GM18517 (cell line): ENCODE measurements around the gene KCNS3.
"Not testable (repeated sequence)": the region's sequence is repeated elsewhere in the genome, so short reads cannot be mapped to it uniquely, and the experiment has no call there.

Experiments used
- ATAC-seq: cut with Tn5 transposase; IDR thresholded peaks from one replicate; pipeline ENCODE4 v1.9.1; 2021; ENCODE audit warnings: mild to moderate bottlenecking, moderate library complexity; ENCODE audit not compliant: unreplicated experiment

KCNS3 gene

DNA sequence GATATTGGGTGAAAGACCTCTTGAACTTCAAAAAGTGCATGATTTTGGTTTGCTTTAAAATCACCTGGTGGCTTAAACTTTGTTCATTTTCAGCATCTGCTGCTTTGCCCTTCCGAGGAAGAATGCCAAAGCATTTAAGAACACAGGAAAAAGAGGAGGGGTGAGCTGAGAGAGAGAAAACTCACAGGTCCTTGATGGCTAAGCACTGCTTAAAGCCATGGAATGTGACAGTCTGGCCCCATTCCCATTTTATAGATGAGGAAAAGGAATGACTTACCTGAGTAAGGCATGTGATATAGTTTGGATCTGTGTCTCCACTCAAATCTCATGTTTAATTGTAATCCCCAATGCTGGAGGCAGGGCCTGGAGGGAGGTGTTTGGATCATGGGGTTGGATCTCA, 58.1 kb downstream of the KCNS3 start:
- ATAC-seq, result no peak

DNA sequence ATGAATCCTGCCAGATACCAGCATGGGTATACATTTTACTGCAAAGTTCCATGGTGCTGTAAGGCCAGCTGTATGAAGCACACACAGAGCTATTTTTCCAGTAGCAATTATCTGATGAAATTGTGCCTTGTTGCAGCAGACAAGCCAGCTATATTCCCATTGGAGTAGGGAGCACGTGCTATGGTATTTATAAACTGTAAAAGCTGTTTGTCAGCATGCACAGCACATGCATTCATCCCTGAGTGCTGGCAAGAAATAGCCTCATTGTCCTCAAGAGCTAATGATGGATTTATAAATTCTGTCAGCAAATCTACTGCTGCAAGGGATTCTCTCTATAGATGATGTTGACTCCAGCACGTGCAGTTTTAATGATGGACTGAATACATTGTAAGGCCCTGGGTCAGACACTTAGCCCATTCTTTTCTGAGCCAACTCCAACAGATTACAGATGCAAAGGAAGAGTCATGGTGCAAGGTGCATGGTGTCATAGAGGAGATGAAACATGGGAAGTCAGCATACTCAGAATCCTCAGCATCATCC, 61.7 kb downstream of the KCNS3 start:
- ATAC-seq, result no peak

DNA sequence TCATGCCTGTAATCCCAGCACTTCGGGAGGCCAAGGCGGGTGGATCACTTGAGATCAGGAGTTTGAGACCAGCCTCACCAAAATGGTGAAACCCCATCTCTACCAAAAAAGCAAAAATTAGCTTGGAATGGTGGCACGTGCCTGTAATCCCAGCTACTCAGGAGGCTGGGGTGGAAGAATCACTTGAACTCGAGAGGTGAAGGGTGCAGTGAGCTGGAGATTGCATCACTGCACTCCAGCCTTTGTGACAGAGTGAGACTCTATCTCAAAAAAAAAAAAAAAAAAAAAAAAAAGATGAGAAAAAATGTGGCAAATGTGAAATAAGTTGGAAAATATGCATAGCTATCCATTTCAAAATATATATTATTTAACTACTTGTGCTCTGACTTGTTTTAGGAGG, 65.0 kb downstream of the KCNS3 start:
- ATAC-seq, result no peak

DNA sequence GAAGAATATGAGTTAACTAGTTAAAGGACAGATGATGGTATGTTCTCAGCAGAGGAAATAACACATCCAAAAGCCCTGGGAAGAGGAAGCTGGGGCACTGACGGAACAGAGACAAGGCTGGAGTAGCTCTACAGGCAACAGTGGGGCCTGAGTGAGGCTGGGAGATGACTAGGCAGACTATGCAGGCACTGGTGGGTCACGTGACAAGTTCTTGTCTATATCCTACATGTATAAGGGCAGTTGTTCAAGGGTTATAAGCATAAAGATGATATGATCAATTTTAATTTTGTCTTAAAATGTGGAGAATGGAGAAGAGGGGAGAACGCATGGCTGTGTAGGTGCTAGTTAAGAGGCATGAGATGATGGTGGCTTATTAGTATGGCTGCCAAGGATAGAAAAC, 68.6 kb downstream of the KCNS3 start:
- no peak for ATAC-seq

DNA sequence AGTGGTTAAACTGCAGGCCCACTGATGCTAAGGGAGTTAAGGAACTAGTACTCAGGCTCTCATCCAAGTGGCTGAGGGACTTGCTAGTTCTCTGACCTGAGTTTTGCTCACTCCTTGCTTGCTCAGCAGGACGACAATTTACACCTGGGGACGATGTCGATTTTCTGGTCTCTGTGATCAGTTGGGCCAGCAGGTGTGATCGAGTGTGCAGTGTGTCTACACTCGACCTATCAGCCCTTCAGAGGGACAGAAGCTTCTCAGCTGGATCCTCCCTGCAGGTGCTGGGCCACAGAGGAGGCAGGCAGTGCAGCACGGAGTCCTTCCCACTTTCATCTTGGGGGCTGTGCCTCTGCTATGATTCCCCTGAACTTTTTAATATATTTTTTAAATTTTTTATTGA, 71.5 kb downstream of the KCNS3 start:
- no peak for ATAC-seq

DNA sequence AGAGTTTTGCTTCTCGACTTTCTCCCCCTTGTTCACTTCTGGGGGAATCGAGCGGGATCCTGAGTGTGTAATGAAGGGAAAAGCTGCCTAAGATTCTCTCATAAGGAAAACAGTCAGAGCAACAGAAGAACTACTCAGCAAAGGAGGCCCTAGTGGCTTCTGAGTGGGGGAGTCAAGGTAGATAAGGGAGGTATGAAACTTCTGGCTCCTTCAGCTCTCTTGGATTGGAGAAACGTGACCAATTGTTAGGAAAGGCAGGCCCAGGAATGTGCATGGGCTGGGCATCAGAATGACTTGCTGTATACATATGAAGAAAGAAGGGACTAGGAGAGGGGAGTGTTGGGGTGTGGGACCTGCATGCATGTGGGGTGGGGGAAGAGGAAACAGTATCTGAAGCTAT, 73.1 kb downstream of the KCNS3 start:
- ATAC-seq, result no peak

DNA sequence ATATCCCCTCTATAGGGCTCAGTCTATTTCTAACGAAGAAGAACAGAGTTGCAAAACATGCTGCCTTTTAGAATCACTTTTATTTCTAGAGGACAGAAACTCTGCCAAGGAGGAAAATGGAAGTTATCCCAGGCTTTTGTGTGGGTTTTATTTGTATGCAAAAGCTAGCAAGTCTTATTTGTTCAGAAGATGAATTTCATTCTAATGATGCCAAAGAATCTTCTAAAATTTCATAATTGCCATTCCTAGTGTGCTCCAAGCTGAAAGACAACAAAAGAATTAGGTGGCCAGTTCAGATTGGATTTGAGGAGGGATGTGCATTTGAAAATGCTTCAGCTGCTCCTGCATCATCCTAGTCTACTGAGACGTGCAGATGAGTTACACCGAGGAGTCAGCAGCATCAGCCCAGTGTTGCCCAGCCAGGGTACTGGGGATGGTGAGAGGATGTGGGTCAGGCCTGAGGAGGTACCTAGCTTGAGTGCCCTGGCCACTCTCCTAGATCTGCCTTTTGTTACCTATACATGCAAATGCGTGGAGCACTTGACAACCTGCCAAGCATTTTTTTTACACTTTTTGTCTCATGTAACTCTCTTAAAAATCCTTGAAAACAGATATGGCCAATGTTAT, 80.1 kb downstream of the KCNS3 start:
- ATAC-seq, result no peak

DNA sequence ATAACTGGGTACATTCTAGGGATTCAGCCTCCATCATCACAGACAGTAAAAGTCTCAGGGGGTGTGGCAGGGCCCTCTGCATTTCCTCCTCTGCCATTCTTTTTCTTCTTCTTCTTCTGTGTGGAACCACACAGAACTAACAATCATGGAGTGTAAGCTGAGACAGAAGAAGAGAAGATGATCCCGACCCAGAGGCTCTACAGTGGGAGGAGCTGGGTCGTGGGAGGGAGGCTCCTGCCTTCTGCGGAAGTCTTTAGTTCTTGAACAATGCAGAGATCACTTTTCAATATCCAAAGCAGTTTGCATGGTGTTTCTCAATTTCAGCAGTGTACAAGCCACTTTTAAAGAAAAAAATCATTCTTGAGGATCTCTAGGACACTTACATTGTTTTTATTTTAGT, 80.9 kb downstream of the KCNS3 start:
- no peak for ATAC-seq

DNA sequence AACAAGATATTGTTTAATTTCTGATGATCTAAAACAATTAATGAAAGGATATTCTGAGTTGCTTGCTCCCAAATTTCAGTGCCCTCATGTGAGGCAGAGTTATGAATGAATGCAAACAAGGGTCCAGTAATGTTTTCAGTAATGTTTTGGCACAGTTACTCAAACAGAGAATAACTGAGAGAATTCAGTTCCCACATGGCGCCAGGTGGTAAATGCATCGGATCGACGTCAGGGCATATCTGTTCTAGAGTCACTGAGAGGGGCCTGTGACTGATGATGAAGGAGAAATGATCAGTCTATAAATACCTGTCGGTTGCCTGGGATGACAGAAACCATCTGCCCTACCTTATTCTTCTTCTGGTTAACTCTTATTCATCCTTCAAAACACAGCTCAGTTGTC, 81.4 kb downstream of the KCNS3 start:
- no peak for ATAC-seq

DNA sequence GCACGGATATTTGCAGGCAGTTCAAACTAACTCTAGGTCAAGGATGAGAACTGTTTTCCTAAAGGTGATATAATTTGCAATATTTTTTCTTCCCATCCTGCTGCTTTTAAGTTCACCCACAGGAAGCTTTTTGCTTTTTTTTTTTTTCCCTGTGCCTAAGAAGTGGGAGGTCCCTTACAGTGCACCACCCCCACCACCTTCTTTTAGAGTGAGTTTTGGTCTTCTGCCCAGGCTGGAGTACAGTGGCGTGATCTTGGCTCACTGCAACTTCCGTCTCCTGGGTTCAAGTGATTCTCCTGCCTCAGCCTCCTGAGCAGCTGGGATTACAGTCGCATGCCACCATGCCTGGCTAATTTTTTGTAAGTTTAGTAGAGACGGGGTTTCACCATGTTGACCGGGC, 82.5 kb downstream of the KCNS3 start:
- no peak for ATAC-seq

DNA sequence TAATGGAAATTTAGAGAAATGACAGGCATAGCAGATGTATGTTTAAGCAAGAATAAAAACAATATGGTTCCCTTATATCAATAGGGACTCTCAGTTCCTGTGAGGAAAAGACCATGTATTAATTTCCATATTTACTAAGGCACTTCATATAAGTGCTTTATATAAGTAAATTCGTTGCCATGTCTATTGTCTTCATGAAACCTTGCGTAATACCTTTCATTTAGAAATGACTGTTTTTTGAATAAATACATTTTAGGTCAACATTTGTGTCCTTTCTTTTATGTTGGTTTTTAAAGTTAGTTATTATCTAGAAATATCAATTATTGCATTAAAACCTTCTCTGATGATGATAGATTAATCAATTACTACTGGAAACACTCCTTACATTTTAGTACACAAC, 83.3 kb downstream of the KCNS3 start:
- ATAC-seq, result no peak

DNA sequence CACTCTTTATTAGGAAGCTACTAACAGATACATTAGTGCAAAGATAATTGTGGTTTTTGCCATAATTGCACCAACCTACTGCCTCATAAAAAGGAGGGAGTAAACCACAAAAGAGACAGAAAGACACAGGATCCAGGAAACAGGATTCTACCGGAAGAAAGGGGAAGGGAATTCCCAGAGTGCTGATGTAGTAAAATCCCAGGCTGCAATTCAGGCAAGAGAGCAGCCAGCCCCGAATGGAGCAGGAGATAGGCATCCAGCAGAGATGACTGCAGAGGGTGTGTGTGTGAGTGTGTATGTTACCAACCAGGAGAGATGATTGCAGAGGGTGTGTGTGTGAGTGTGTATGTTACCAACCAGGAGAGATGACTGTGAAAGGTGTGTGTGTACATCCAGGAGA, 84.4 kb downstream of the KCNS3 start:
- ATAC-seq, result no peak

DNA sequence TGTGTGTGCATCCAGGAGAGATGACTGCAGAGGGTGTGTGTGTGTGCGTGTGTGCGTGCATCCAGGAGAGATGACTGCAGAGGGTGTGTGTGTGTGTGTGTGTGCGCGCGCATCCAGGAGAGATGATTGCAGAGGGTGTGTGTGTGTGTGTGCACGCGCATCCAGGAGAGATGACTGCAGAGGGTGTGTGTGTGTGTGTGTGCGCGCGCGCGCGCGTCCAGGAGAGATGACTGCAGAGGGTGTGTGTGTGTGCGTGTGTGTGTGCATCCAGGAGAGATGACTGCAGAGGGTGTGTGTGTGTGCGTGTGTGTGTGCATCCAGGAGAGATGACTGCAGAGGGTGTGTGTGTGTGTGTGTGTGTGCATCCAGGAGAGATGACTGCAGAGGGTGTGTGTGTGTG, 85.1 kb downstream of the KCNS3 start:
- not testable (repeated sequence) for ATAC-seq

DNA sequence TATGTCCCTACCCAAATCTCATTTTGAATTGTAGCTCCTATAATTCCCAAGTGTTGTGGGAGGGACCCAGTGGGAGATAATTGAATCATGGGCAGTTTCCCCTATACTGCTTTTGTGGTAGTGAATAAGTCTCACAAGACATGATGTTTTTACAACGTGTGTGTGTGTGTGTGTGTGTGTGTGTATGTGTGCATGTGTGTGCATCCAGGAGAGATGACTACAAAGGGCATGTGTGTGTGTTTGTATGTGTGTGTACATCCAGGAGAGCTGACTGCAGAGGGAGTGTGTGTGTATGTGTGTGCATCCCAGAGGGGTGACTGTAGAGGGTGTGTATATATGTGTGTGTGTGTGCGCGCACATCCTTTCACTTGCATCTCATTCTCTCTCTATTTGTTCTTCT, 86.7 kb downstream of the KCNS3 start:
- no peak for ATAC-seq

DNA sequence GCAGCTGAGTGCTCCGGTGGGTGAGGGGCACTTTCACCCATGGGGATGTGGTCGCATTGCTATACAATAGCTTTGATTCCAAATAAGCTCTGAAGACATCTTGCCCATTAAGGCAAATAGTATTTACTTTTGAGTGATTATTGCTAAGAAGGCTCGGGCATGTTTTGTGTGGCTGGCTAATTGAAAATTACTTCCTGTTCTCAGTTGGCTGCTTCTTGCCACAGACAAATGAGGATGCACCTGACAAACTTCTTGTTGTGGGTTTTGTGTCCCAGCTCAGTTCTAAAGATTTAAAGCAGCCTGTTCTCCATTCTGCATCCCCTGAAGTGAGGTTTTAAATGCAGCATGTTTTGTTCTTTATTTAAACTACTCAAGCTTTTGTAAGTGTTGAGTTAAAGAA, 88.3 kb downstream of the KCNS3 start:
- no peak for ATAC-seq

DNA sequence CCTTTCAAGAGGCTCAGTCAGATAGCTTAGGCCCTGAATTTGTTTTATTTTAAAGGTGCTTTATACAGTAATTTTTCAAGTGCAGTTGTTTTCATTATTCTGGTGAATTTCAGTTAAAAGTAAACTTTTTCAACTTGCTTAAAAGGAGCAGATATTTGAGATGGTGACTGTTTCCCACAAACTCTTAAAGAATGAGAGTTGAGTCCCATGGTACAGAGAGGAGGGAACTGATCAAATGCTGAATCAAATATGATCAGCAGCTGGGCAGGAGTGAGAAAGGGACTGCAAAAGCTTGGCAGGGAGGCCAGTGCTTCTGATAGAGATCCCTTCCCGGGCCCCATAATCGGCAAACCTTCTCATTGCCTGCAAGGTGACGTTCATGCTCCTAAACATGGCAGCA, 91.2 kb downstream of the KCNS3 start:
- no peak for ATAC-seq

DNA sequence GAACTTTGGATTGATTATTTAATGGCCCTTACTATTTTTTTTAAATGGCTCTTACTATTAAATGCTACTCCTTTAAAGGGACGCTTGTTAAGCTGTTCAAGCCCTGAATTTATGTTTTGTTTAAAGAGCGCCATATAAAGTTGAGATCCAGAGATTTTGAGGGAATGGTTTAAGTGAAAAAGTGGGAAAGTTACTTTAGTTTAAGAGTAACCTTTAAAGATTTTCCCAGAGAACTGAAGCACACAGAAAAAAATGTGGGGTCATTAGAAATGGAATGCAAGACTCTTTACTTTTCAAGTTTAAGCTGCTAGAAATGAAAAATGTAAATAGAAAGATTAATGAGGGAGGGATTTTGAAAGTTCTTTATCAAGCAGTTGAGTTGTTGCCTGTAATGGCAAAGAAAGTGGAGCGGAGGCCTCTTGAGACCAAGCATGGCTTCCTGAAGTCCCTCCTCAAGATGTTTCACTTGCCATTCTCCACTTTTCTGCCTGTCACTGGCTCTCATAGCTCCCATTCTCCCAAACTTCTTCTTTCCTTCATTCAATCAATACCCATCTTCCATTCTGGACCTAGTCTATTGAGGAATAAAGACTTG, 93.2 kb downstream of the KCNS3 start:
- ATAC-seq, result no peak

DNA sequence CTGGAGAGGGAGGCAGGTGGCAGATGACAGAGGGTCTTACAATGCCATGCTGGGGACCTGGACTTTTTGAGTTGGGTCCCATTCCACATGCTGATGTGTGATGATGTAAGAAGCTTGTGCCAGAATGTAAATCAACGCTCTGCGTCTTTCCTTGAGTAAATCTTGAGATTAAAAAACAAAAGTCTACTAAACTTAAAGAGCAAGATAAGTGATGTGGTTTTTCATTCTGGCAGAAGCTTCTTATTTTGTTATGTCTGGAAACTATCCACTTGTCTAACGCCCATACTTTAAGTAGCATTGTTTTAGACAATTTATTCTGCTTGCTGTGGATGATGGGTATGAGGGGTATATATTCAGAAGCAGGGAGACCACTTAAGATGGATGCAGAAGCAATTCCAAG, 94.5 kb downstream of the KCNS3 start:
- ATAC-seq, result no peak

DNA sequence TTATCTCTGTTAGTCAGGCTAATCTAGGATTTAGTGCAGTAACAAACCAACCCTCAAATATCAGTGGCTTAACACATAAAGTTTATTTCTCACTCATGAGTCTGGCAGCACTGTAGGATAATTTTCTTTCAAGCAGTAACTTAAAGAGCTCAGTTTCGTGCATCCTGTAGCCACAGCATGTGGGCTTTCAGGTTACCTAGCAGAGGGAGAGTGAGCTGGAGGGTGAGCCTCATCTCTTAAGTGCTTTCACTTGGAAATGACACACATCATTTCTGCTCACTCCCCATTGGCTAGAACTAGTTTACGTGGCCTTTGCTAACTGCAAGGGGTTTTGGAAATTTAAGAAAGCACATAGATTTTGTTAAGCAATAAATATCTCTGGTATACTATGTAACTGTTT, 96.9 kb downstream of the KCNS3 start:
- ATAC-seq, result no peak

DNA sequence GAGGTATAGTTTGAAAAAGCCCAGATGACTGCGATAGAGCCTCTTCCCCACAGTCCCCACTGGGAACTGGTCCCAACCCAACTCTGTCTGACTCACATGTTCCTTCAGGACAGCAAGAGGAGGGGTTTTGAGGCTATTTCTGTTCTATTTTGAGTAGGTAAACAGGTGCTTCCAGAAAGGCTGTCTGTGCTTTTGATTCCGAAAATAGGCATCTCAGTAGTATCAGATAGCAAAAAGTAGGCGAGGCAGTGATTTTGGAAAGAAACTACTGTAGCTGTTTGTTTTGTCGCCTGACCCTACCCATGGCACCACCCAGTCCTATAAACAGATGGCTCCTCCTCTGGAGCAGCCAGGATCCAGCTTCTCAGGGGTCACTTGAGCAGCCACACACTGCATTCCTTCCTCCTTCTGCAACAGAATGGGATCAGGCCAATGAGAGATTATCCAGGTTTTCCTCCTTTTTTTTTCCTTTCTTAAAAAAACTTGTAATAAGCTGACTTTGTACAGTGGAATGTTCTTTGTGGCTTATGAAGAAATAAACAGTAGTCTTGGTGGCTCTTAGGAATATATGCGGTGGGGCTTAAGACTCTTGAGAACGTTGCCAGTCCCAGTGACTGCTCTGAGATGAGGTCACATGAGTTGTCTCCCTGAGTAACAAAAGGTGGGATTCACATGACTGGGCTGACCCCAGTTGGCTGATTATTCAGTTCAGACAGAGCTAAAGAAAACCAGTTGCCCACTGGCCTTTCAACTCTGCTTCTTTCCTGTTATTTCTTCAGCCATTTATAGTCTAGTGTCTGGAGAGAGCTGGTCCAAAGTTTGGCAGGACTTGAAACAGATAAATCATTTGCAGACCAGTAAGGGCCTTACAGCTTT, 98.6 kb downstream of the KCNS3 start:
- ATAC-seq, result no peak

DNA sequence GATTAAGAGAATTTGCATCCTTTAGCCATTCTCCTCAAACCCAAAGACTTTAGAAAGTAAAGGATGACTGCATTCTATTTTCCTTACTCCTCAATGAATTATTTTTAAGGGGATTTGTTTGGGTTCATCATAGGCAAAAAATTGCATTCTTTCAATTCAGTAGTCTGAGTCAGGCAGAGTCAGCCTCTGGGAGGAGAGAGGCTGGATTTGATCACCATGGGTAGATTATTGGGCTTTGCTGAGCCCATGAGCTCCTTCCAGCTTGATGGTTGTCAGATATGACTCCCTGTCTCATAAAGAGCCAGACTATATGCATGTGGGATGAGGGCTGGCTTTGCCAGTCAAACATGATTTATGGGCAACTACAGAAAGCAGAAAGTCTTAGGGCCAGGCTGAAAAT, 101.2 kb downstream of the KCNS3 start:
- ATAC-seq, result no peak

DNA sequence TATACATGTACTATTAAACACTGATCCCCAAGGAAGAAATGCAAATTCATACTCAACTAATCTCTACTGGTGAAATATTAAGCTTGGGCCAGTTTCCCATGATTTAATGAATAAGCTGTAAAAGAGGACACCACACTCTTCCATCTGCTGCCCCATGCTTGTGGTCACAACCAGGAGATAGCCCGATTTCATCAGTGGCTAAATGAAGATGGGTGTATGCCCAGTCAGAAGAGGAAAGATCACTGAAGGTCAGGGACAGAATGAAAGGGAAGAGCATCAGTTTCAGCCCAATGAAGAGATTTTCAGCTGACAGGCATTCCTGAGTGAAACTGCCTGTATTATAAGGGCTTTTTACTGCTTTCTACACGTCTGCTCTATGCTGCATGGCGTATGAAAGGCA, 103.5 kb downstream of the KCNS3 start:
- ATAC-seq, result no peak
